Activated CD4-positive, alpha-beta T cell treated with anti-CD3 and anti-CD28 coated beads, Interleukin-2, amount 10 ng/mL, durations not matched to agents 24 days and 14 days (primary cell): ENCODE results near the gene PIK3CA. TPM values are rescaled to one million over a fixed set of nuclear protein-coding genes. Genes with fewer than 3 reads are reported as not detected.
"Not testable (repeated sequence)": the region's sequence is repeated elsewhere in the genome, so short reads cannot be mapped to it uniquely, and the experiment has no call there.

ENCODE experiments used
- DNase-seq: peaks from one replicate; pipeline ENCODE4 v3.0.0; 2022
- H3K27ac Mint-ChIP-seq: one replicate; pipeline ENCODE4 v1.8.0; 2022; ENCODE audit warnings: mild to moderate bottlenecking, mixed read lengths
- H3K27me3 Mint-ChIP-seq: one replicate; pipeline ENCODE4 v1.8.0; 2022; ENCODE audit warnings: mixed read lengths
- H3K36me3 Mint-ChIP-seq: one replicate; pipeline ENCODE4 v1.8.0; 2022; ENCODE audit warnings: low read depth, mild to moderate bottlenecking, mixed read lengths
- H3K4me1 Mint-ChIP-seq: one replicate; pipeline ENCODE4 v1.8.0; 2021; ENCODE audit warnings: mixed read lengths
- H3K4me3 Mint-ChIP-seq: one replicate; pipeline ENCODE4 v1.8.0; 2022; ENCODE audit warnings: mild to moderate bottlenecking, moderate library complexity, mixed read lengths
- H3K9me3 Mint-ChIP-seq: one replicate; pipeline ENCODE4 v1.8.0; 2021; ENCODE audit warnings: mixed read lengths
- intact Hi-C: fragments of 100-400 bp; cut with micrococcal nuclease; formaldehyde crosslinking; loops from one replicate; pipeline ENCODE4 v1.15.1; 2023
- total RNA-seq: library from RNA; stranded (reverse); gene quantifications from 2 replicates; pipeline ENCODE4 v1.2.3, GENCODE V29; 2022

Gene PIK3CA
- total RNA-seq, 1 donor from 2014 or later = 18.5 TPM

DNA sequence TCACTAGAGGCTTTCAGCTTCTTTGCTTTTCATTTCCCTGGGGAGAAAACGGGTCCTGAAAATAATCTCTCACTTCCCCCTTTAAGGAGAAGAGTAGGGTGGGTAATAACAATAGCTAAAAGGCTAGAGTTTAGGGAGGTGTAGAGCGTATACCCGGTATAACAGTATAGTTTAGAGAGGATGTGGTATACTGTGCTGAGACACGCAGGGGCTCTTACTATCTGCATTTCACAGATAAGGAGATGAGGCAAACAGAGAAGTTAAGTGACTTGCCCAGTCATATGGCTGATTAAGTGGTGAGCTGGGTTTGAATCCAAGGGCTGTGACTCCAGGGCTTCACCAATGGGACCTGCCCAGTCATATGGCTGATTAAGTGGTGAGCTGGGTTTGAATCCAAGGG lies 117.7 kb downstream of the PIK3CA start:
- Mint-ChIP-seq H3K9me3 (no peaks in the 10 kb centered on the region), H3K4me3 (no peak overlapping the region), H3K27me3 (peaks cover 13% of the 10 kb centered on the region), H3K4me1 (peaks cover 4% of the 10 kb centered on the region), H3K27ac (no peak overlapping the region), H3K36me3 (no peaks in the 10 kb centered on the region)
- DNase-seq = no peak
- intact Hi-C loops = no loop called here

- no peaks in the 10 kb centered on the region for H3K9me3 Mint-ChIP-seq
- no peak for DNase-seq
- no peak overlapping the region for H3K4me3 Mint-ChIP-seq
- peaks cover 2% of the 10 kb centered on the region for H3K4me1 Mint-ChIP-seq
- no peaks in the 10 kb centered on the region for H3K36me3 Mint-ChIP-seq
- H3K27ac Mint-ChIP-seq = no peak overlapping the region
- intact Hi-C loops = no loop called here
- H3K27me3 Mint-ChIP-seq = peaks cover 13% of the 10 kb centered on the region
Observed at GRCh38 chr3:179266701-179267211, 118.6 kb downstream of the PIK3CA start.

DNA sequence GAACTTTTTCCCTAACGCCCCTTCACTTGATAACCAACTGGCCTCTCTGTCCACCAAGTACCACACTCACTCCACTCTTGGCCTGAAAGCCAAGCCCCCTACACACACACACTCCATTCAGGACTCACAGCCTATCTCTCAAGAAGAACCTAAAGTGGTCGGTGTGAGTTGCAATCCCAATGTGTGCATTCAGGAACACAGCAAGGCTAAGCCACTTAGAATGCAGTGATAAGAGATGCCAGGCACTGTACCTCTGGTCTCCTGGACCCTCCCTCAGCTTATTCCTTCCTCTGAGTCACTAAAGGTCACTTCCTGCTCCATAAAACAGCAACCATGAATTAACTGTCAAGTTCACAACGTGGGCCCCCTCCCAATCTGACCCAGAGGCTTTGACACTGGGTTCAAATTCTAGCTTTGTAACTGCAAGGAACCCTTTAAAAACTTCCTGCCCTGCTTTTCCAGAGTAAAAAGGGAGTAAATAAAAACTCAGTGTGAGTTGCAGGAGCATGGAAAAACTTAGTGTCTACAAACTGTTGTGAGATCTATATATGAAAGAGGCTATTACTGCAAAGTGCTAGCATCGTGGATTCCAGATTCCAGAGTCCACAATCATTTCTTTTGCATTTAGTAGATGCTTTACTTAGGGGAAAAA lies 120.4 kb downstream of the PIK3CA start:
- H3K36me3 Mint-ChIP-seq = no peaks in the 10 kb centered on the region
- no peak for DNase-seq
- H3K4me3 Mint-ChIP-seq = no peak overlapping the region
- no peaks in the 10 kb centered on the region for H3K9me3 Mint-ChIP-seq
- peaks cover 15% of the 10 kb centered on the region for H3K27me3 Mint-ChIP-seq
- H3K27ac Mint-ChIP-seq = no peak overlapping the region
- intact Hi-C loops = no loop called here
- peaks cover 4% of the 10 kb centered on the region for H3K4me1 Mint-ChIP-seq

DNA sequence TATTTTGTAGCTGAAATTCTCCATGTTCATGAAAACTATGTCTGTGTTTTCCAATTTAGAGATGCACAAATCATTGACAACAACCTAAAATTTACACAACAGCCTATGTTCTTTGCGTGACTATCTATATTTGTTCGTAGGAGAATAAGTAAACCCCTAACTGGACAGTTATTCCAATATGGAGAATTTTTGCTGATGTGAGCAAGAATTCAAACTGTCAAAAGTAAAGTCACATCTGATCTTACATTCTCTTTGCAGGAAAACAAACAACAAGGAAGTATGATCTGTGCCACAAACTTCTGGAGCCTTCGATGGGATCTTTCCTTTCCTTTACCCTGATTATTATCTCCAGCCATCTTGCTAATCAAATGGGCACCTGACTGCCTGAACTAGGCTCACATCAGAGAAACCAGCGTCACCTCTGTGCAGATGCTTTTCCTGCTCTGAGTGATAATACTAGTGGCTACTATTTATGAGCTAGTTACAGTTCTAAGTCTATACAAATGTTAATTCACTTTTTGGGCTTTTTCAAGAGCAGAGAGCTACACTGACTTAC lies 121.1 kb downstream of the PIK3CA start:
- intact Hi-C loops = no loop called here
- Mint-ChIP-seq H3K27me3 (peaks cover 15% of the 10 kb centered on the region), H3K9me3 (no peaks in the 10 kb centered on the region), H3K4me1 (peaks cover 4% of the 10 kb centered on the region), H3K36me3 (no peaks in the 10 kb centered on the region), H3K27ac (no peak overlapping the region), H3K4me3 (no peak overlapping the region)
- DNase-seq = no peak

- Mint-ChIP-seq H3K36me3 (no peaks in the 10 kb centered on the region), H3K9me3 (no peaks in the 10 kb centered on the region), H3K4me1 (peaks cover 4% of the 10 kb centered on the region), H3K4me3 (no peak overlapping the region), H3K27ac (no peak overlapping the region), H3K27me3 (peaks cover 12% of the 10 kb centered on the region)
- DNase-seq = no peak
- intact Hi-C loops = no loop called here
Observed at GRCh38 chr3:179272385-179272784, 124.2 kb downstream of the PIK3CA start.

DNA sequence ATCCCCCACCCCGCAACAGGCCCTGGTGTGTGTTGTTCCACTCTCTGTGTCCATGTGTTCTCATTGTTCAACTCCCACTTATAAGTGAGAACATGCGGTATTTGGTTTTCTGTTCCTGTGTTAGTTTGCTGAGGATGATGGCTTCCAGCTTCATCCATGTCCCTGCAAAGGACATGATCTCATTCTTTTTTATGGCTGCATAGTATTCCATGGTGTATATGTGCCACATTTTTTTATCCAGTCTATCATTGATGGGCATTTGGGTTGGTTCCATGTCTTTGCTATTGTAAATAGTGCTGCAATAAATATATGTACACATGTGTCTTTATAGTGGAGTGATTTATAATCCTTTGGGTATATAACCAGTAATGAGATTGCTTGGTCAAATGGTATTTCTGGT lies 126.3 kb downstream of the PIK3CA start:
- DNase-seq, intact Hi-C loops, H3K4me3 Mint-ChIP-seq, H3K4me1 Mint-ChIP-seq, H3K27ac Mint-ChIP-seq, H3K9me3 Mint-ChIP-seq, H3K36me3 Mint-ChIP-seq: not testable (repeated sequence)
- H3K27me3 Mint-ChIP-seq = peaks cover 20% of the 10 kb centered on the region

GRCh38 chr3:179276001-179276400 lies 127.8 kb downstream of the PIK3CA start:
- H3K9me3 Mint-ChIP-seq = no peaks in the 10 kb centered on the region
- DNase-seq = no peak
- H3K4me1 Mint-ChIP-seq = peaks cover 2% of the 10 kb centered on the region
- no peak overlapping the region for H3K4me3 Mint-ChIP-seq
- no peak overlapping the region for H3K27ac Mint-ChIP-seq
- peaks cover 20% of the 10 kb centered on the region for H3K27me3 Mint-ChIP-seq
- intact Hi-C loops = no loop called here
- H3K36me3 Mint-ChIP-seq = no peaks in the 10 kb centered on the region

- Mint-ChIP-seq H3K27ac (no peak overlapping the region), H3K4me1 (peaks cover 2% of the 10 kb centered on the region)
Observed at GRCh38 chr3:179276743-179277142, 128.6 kb downstream of the PIK3CA start.

DNA sequence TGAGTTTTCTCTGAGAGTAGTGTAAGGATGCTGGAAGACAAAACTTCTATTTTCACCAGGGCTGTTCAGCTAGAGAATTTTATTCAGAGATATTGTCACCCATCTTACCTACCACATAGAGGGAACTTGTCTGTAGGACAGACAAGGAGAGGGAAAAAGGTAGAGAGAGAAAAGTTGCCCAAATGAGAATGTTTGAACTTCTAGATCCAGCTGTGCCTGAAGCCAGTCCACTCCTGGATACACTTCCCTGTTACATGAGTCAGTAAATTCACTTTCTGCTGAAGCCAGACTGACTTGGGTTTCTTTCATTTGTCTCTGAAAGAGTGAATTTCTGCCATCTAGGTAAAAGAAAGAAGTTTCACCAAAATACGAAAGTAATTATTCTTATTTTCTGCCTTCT lies 130.0 kb downstream of the PIK3CA start:
- H3K4me3 Mint-ChIP-seq = no peak overlapping the region
- no peak for DNase-seq
- H3K27me3 Mint-ChIP-seq = peaks cover 26% of the 10 kb centered on the region
- intact Hi-C loops = no loop called here
- no peaks in the 10 kb centered on the region for H3K9me3 Mint-ChIP-seq
- H3K4me1 Mint-ChIP-seq = no peaks in the 10 kb centered on the region
- no peaks in the 10 kb centered on the region for H3K36me3 Mint-ChIP-seq
- no peak overlapping the region for H3K27ac Mint-ChIP-seq

More at GRCh38 chr3:179276743-179277142, 128.6 kb downstream of the PIK3CA start:
- no peak overlapping the region for H3K4me3 Mint-ChIP-seq
- H3K9me3 Mint-ChIP-seq = no peaks in the 10 kb centered on the region
- H3K27me3 Mint-ChIP-seq = peaks cover 20% of the 10 kb centered on the region
- no peaks in the 10 kb centered on the region for H3K36me3 Mint-ChIP-seq
- intact Hi-C loops = no loop called here
- no peak for DNase-seq

DNA sequence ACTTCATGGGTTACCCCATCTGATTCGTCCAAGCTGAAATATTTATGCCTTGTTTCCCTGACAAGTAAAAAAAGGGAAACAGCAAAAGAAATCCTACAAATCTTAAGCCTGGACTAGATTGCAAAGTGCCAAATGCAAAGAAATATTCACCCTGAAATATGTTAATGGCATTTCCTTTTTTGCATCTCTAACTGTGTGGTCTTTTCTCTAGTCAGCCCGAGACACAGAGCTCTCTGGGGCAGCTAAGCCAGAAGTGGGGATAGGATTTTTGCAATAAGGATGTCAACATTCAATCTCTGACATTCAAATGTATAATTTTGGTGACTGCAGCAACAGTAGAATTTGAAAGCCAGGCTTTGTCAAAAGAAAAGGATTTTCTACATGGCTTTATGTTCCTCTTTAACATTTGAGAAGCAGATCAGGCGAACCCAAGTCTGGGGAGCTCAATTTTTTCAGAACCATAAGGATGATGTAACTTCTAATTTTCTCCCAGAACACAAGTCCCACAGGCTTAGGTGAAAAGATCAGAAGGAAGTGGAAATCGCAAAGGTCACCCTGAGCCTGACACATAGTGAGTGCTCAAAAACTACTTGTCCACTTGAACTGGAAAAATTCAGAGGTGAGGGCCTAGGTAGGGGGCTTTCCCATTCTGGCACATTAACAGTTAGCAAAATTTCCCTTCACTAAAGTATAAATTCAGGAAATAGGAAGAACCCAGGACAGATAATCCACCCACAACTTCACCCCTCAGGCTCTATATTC lies 131.0 kb downstream of the PIK3CA start:
- DNase-seq = no peak
- no peaks in the 10 kb centered on the region for H3K9me3 Mint-ChIP-seq
- no peaks in the 10 kb centered on the region for H3K36me3 Mint-ChIP-seq
- intact Hi-C loops = no loop called here
- no peak overlapping the region for H3K4me3 Mint-ChIP-seq
- H3K27ac Mint-ChIP-seq = no peak overlapping the region
- peaks cover 32% of the 10 kb centered on the region for H3K27me3 Mint-ChIP-seq
- H3K4me1 Mint-ChIP-seq = no peaks in the 10 kb centered on the region

GRCh38 chr3:179279837-179280236 lies 131.7 kb downstream of the PIK3CA start:
- no peak overlapping the region for H3K4me3 Mint-ChIP-seq
- H3K36me3 Mint-ChIP-seq = no peaks in the 10 kb centered on the region
- no peak for DNase-seq
- H3K9me3 Mint-ChIP-seq = no peaks in the 10 kb centered on the region
- H3K27ac Mint-ChIP-seq = no peak overlapping the region
- intact Hi-C loops = no loop called here
- no peaks in the 10 kb centered on the region for H3K4me1 Mint-ChIP-seq
- H3K27me3 Mint-ChIP-seq = peaks cover 34% of the 10 kb centered on the region

- Mint-ChIP-seq H3K4me3 (no peak overlapping the region), H3K36me3 (no peaks in the 10 kb centered on the region), H3K4me1 (no peaks in the 10 kb centered on the region), H3K9me3 (no peaks in the 10 kb centered on the region), H3K27me3 (peaks cover 31% of the 10 kb centered on the region), H3K27ac (no peak overlapping the region)
- intact Hi-C loops = no loop called here
- DNase-seq = no peak
Observed at GRCh38 chr3:179281825-179282224, 133.7 kb downstream of the PIK3CA start.

DNA sequence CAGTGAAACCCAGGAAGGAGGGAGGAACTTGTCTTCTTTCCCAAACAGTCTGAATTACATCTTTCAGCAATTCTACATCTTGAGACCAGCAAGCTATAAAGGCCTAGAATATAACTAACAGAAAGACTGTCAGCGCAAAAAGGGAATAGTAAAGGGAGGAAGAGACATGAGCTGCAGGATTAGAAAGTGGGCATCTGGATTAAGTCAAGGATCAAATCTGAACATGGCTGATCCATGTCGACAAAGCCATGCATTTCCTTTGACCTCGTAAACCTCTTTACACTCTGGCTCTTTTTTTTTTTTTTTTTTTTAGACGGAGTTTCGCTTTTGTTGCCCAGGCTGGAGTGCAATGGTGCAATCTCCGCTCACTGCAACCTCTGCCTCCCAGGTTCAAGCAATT lies 138.2 kb downstream of the PIK3CA start:
- no peaks in the 10 kb centered on the region for H3K9me3 Mint-ChIP-seq
- no peaks in the 10 kb centered on the region for H3K4me1 Mint-ChIP-seq
- H3K4me3 Mint-ChIP-seq = no peak overlapping the region
- DNase-seq = no peak
- intact Hi-C loops = no loop called here
- peaks cover 19% of the 10 kb centered on the region for H3K27me3 Mint-ChIP-seq
- no peaks in the 10 kb centered on the region for H3K36me3 Mint-ChIP-seq
- H3K27ac Mint-ChIP-seq = no peak overlapping the region

DNA sequence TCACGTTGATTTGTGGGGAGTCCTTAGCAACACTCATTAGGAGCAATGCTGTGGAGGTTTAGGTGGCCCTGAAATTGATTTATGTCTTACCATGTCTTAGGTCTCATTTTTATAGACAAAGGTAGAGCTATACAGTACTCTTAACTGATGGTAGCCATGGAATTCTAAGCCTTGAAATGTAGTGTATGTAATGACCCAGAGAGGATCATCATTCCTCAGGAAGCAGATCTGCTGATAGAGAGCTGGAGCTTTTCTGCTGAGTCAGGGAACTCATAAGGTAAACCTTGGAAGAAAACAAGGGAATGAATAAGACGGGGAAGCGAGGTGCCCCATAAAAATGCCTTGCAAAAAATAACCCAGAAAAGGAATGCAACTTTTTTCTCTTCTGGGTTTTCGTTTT lies 140.7 kb downstream of the PIK3CA start:
- no peak overlapping the region for H3K4me3 Mint-ChIP-seq
- no peaks in the 10 kb centered on the region for H3K36me3 Mint-ChIP-seq

More for the DNA sequence above, 140.7 kb downstream of the PIK3CA start:
- Mint-ChIP-seq H3K9me3 (no peaks in the 10 kb centered on the region), H3K27ac (no peak overlapping the region), H3K27me3 (peaks cover 10% of the 10 kb centered on the region), H3K4me1 (no peaks in the 10 kb centered on the region)
- intact Hi-C loops = no loop called here
- no peak for DNase-seq
